ENCODE results near the gene GPRIN3.

DNA sequence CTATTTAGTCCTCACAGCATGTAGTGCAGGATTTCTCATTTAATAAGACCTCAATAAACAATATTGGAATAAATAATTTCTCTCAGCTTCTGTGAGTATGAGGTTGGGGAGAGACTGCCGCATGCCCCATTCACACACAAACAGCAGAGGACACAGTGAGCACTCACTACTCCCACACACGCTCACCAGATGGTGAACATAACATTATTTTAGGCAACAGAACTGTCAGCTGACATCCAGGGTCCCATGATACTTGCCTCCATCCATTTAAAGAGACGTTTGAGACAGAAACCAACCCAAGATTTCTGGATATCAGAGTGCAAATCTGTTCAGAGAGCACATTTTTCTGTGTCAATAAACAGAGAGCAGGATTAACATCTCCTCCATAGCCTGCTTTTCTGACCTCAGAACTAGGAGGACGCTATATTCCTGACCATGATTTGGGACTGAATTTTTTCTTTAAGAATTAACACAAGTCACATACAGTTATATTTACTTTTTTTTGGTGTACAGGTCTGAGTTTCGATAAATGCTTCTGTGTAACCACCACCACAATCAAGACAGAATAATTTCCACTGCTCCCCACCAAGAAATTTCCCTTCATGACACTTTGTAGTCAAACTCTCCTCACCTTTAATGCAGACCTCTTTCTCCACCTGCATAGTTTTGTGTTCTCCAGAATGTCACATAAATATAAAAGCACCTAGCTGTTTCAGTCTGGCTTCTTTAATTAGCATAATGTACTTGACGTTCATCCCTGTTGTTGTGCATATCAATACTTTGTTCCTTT is 16.7 kb downstream of the GPRIN3 start:
- TF ChIP-seq, protein P1, sequence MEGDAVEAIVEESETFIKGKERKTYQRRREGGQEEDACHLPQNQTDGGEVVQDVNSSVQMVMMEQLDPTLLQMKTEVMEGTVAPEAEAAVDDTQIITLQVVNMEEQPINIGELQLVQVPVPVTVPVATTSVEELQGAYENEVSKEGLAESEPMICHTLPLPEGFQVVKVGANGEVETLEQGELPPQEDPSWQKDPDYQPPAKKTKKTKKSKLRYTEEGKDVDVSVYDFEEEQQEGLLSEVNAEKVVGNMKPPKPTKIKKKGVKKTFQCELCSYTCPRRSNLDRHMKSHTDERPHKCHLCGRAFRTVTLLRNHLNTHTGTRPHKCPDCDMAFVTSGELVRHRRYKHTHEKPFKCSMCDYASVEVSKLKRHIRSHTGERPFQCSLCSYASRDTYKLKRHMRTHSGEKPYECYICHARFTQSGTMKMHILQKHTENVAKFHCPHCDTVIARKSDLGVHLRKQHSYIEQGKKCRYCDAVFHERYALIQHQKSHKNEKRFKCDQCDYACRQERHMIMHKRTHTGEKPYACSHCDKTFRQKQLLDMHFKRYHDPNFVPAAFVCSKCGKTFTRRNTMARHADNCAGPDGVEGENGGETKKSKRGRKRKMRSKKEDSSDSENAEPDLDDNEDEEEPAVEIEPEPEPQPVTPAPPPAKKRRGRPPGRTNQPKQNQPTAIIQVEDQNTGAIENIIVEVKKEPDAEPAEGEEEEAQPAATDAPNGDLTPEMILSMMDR (conservative IDR thresholded peaks at IDR 0.05; ENCODE audit: low read depth, low read length) = no peak
- TF ChIP-seq EZH2 (IDR thresholded peaks at IDR 0.05; ENCODE audit: borderline replicate concordance, low read depth, low read length, poor library complexity, severe bottlenecking) = no peak

All from A673 (cell line).